ENCODE data around the gene DPP4.

DNA sequence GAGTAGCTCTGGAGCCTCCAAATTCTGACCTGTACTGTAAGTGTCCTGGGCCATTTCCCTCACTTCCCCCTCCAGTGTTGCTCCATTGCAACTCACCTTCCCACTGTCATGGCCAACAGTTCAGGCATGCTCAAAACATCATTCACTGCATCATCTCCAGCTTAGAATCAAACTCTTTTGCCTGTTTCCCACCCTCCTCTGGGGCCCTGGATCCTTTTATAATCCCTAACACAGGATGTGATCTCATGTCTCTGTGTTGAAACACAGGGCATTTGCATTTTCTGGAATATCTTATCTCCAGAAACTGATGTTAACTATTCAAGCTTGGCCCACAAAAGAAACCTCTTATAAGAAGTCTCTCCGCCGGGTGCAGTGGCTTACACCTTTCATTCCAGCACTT lies 3.0 kb downstream of the DPP4 start:
- TF ChIP-seq POLR2AphosphoS5 (IDR thresholded peaks at IDR 0.05), result no peak
- TF ChIP-seq, protein P1, sequence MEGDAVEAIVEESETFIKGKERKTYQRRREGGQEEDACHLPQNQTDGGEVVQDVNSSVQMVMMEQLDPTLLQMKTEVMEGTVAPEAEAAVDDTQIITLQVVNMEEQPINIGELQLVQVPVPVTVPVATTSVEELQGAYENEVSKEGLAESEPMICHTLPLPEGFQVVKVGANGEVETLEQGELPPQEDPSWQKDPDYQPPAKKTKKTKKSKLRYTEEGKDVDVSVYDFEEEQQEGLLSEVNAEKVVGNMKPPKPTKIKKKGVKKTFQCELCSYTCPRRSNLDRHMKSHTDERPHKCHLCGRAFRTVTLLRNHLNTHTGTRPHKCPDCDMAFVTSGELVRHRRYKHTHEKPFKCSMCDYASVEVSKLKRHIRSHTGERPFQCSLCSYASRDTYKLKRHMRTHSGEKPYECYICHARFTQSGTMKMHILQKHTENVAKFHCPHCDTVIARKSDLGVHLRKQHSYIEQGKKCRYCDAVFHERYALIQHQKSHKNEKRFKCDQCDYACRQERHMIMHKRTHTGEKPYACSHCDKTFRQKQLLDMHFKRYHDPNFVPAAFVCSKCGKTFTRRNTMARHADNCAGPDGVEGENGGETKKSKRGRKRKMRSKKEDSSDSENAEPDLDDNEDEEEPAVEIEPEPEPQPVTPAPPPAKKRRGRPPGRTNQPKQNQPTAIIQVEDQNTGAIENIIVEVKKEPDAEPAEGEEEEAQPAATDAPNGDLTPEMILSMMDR (IDR thresholded peaks at IDR 0.05), result no peak
- no peak for TF ChIP-seq POLR2A (IDR thresholded peaks at IDR 0.05)
- TF ChIP-seq EP300 (IDR thresholded peaks at IDR 0.05), result no peak
